ENCODE results near the gene ATG7. TPM values are rescaled to one million over a fixed set of nuclear protein-coding genes. Genes with fewer than 3 reads are reported as not detected.

Gene ATG7
- total RNA-seq, 1 experiment from 2014 or later, result 11.4 TPM

DNA sequence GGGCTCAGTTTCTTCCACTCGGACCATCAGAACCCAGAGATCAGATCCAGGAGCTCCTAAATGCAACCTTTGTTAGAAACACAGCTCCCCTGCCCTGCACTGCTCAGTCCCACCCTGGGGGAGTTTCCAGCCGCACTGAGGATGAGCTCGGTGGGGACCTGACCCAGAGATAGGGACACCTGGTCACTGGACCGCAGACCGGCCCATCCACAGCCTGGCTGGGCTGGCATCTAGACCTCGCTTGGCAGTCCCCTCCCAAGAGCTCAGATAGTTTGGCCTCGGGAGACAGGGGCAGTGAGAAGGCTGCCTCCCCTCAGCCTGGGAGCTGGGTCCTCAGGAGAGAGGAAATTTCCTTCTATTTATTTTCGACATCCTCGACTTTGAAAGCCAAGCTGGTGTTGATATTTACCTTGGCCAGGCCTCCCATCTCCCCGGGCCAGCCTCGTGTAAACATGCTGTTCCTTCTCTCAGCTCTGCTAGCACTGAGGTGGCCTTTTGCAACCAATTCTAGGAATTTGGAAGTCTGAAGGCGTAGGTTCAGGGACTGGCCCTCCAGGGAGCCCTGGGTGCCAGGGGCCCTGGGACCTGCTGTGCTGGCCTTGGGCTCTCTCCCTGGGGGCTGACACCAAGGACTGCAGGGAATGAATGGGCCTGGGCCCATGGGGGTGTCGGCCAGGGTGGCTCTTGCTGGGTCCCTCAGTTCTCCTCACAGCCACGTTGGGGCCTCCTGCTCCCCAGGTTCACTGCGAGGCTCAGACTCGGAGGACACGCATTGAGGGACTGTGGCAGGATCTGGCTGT, 281.4 kb downstream of the ATG7 start:
- DNase-seq (ENCODE audit: low spot score), result no peak

DNA sequence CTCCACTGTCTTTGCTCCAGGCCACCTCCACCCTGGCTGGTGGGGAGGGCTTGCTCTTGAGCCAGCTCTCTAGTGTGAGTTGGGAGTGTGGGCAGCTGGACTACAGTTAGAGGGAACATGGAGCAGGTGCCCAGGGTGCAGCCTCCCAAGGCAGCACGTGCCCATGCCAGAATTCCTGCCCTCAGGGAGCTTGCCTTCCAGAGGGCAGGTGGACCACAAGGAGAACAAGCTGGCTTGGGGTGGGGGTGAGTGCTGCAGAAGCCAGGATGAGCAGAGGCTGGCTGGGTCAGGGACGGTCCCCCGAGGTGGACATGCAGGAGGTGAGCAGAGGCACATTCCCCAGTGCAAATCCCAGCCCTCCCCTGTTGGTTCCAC, 282.0 kb downstream of the ATG7 start:
- DNase-seq (ENCODE audit: low spot score), result no peak

DNA sequence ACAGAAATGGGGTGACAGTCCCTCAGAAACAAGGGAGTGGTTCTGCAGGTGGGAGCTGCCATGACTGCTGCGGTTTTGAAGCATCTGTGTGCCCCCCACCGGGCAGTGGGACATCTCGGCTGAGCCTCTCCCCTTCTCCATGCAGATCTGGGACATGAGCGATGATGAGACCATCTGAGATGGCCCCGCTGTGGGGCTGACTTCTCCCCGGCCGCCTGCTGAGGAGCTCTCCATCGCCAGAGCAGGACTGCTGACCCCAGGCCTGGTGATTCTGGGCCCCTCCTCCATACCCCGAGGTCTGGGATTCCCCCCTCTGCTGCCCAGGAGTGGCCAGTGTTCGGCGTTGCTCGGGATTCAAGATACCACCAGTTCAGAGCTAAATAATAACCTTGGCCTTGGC, 282.5 kb downstream of the ATG7 start:
- no peak for DNase-seq (ENCODE audit: low spot score)

- no peak for DNase-seq (ENCODE audit: low spot score)
Observed at GRCh38 chr3:11555211-11555782, 283.1 kb downstream of the ATG7 start.

- DNase-seq (ENCODE audit: low spot score), result no peak
Observed at GRCh38 chr3:11555881-11556633, 283.9 kb downstream of the ATG7 start.

DNA sequence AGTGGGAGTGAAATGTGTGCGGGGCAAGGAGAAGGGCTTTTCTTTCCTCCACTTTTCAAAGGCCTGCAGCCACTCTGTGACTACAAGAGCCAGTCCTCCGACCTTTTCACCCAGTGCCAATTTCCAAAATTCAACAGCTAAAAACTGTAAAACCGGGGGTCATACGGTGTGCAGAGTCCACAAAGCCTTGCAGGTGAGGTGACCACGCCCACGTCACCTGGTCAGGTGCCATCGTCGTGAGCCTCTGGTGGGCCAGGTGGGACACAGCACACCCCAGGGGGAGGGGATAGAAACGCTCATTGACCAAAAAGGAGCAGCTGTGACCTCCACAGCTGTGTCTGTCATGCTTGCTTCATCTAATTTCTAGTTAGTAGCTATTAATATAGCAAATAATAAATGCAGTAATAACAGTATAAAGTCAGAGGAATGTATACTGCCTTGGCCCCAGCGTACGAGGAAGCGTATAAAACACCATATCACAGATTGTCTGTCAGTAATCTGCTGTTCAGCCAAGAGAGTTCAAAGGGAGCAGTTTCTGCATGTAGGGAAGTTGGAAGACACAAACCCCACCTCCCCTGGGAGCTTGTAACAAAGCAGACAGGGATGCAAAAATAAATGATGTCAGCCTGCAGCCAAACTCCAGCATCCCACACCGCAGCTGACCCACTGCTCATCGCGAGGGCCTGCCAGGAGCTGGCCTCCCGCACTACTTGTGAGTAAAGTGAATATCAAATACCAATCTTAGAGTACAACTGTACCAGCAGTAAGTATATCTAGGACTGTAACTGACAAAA, 284.9 kb downstream of the ATG7 start:
- no peak for DNase-seq (ENCODE audit: low spot score)

- no peak for DNase-seq (ENCODE audit: low spot score)
Observed at GRCh38 chr3:11558002-11558401, 285.8 kb downstream of the ATG7 start.

DNA sequence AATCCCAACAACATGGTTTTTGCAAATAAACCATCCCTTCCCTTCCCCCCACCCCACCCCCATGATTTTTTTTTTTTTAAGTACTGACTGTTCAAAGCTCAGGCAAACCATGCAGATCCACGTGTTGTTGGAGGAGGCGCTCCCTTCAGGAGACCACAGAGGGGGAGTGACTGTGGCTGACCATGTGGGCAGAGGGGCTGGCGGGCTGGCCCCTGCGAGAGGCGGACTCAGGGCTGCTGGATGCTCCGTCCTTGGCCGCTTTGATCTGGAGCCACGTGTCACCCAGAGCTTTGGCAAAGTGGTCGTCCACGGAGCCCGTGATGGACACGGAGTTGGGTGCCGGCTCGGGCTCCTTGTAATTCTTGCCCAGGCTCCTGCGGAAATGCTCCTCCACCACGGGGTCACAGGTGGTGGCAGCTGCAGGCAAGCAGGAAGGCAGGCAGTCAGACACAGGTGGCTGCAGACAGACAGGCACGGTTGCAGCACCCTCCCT, 286.3 kb downstream of the ATG7 start:
- DNase-seq (ENCODE audit: low spot score), result no peak

DNA sequence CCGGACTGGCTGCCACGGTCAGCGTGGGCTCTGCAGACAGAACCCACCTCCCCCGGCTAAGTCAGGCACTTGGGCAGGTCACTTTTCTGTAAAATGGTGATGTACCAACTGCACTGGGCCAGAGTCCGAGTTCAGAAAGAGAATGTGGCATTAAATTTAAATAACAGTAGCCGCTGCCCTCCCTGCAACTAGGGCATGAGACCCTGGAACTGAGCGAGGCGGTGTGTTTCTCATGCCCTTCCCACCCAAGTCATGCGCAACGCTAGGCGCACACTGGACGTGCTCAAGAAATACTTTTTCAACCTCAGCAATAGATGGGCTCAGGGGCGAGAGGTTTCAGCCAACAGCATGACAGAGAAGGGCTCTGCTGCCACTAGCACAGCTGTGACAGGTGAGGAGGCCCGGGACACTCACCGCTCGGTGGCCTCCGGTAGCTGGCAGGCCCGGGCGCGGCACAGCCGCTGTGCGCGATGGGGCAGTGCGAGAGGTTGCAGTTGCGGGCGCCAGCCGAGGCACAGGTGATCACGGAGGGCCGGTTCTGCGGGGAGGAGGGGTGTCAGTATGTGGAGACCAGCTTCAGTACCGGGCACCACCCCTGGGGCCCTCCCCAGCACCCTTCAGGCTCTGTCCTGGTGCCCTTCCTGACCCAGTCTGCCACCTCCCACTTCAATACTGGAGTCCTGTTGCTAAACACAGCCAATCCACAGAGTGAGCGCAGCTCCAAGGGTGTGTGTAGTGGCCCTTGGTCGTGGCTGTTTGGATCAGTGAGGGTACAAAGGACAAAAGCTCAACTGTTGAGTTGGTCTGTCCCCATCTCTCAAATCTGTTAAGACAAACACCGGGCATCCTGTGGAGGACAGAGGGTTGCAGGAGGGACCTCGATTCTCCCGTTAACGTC, 287.0 kb downstream of the ATG7 start:
- DNase-seq (ENCODE audit: low spot score), result no peak

DNA sequence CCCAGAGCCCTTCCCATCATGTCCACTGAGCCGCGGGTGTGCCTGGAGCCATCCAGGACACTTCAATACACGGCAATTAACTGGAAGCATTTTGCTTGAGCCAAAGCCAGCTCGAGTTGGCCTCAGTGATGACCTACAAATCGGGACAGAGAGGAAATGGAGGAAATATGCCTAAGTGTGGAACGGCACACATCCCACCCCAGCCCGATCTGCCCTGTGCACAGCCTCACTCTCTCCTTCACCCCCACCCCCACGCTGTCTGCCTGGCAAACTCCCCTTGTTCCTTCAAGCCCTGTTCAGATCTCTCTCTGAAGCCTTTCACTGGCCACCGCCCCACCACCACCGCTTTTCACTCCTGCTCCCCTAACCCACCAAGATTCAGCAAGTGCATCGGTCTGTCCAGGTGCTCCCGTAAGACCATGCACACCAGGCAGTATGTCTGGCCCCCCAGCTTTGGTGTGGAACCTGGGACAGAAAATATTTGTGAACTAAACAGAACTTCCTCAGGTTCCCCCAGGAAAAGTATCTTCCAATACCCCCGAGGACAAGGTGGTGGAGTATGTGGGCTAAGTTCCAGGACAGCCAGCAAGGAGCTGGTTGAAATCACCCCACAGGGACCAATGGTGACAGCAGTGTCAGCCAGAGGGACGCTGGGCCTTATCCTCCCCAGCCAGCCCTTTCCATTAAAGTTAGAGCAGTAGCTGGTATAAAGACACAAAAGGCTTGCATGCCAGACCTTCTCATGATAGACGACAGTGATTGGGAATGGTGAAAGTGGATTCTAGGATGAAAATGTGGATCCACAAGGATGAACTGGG, 287.8 kb downstream of the ATG7 start:
- DNase-seq (ENCODE audit: low spot score), result no peak

DNA sequence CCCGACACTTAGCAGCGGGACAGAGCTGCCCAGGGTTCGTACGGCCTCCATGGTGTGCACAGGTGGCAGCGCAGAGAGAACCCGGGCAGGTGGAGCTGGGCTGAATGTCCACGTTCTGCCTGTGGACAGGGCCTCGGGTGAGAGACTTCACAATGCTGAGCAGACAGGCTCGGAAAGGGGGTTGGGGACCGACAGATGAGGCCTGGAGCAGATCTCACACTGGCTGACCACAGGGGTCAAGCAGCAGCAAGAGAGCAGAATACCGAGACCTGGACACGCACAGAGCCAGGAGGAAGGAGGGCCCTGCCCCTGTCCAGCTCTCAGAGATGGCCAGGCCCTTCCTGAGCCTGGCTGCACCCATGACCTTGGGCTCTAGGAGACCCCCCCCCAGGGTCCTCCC, 288.5 kb downstream of the ATG7 start:
- no peak for DNase-seq (ENCODE audit: low spot score)

DNA sequence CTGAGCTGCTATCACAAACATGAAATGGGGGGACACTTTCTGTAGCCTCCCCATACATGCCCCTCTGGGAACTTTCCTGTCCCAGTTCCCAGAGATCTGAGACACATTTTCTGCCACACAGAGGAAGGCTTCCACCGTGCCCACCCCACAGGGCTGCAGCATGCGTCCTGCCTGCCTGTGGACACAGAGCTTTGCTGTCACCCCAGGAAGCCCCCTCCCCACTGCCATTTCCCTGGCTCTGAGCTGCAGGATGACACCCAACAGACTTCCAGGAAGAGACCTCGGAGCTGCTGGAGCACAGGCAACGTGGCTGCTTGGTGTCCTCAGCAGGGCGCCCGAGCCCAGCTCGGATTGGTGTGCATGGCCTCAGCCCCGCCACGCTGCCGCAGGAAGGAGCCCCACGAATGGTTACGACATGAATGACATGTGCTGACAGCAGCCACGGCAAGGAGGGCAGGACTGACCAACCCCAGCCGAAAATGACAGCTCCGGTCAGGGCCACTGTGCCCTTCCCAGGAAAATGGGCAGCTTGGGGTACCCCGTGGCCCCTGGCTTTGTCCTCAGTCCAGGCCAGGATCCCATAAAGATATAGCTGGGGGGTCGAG, 290.2 kb downstream of the ATG7 start:
- no peak for DNase-seq (ENCODE audit: low spot score)

DNA sequence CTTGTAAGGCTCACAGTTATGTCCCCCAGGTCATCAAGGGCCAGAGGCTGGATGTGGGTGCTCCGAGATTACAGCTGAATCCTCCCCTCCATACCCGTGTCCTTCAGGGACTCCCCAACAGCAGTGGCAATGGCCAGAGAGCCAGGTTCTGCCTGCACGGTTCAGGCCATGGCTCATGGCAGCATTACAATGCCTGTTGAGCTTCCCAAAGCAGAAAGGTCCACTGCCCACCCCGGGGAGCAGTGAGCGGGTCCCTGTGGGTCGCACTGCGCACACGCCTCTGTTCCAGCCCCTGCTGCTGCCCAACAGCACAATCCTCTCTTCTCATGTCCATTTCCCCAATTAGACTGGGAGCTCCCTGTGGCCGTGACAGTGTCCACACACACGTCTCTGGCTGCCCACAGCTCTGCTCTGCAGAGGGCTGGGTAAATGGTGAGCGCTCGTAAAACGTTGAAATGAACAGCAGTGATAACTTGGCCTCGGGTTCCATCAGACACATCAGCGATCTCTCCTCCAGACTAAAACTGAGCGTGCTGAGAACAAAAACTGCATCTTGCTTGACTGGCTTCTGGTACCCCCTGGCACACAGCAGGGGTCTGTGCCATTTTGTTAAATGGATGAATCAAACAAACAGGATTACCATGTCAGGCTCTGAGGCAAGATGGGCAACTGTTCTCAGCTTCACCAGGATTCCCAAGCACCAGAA, 291.1 kb downstream of the ATG7 start:
- DNase-seq (ENCODE audit: low spot score), result no peak

DNA sequence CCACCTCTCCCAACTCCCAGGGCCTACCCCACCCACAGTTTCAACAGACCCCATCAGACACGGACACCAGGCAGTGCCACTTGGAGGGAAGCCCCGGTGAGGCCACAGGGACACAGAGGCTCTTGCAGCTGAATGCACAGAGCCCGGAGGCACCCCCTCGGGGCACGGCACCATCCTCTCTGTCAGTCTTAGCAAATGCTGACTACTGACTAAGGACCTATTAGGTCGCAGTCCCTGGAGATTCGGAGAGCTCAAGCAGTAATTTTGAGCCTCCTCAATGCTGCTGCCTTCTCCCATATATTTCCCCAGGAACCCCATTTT, 291.6 kb downstream of the ATG7 start:
- DNase-seq (ENCODE audit: low spot score), result no peak

DNA sequence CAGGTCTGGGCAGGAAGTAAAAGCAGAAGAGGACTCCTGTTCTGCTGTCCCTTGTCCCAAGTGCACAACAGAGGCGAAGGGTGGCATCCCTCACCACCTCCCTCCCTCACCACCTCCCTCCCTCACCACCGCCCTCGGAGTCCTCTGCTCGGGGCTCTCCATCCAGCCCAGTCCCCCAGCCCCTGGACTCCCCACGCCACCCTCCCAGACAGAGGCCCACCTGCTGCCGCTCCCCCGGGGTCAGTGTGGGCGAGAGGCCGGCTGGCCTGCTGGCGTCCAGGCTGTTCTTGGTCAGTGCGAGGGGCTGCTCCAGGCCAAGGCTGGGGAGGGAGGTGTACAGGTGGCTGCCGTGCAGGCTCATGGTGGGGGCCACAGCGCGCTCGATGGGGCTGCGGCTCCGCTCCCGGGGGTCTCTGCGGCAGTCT, 292.4 kb downstream of the ATG7 start:
- no peak for DNase-seq (ENCODE audit: low spot score)

DNA sequence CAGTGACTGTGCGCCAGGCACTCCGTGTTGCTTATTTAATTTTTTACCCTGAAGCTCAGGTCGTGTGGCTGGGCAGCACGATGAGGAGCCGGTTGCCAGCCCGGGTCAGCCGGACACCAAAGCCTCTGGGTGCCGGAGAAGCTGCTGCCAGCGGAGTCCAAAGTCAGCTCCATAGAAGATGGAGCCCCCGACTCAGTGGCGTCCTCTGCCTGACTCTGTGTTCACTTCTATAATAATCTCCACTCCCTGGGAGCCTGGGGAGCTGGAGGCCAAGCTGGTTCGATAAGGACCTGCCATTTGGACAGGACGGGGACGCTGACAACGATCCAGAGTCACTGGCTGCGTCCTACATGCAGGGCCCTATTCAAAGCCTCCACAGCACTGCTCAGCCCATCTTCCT, 292.9 kb downstream of the ATG7 start:
- no peak for DNase-seq (ENCODE audit: low spot score)

DNA sequence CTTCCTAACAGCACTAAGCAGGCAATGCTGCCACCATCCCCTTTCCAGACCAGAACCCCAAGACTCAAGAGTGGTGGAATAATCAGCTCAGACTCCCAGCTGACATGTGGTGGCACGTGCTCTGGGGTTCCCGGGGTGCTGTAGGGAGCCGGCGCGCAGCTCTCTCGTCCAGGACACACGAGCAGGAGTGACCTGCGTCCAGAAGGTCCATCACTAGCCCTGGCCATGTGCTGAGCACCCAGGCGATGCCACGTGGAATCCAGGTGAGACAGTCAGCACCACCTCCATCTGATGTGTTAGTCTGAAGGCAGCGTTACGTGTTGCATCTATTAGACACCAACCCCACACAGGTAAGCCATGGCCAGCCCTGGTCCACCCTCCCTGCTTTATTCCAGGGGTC, 293.3 kb downstream of the ATG7 start:
- no peak for DNase-seq (ENCODE audit: low spot score)

- DNase-seq (ENCODE audit: low spot score), result no peak
Observed at GRCh38 chr3:11565932-11566331, 293.7 kb downstream of the ATG7 start.

- no peak for DNase-seq (ENCODE audit: low spot score)
Observed at GRCh38 chr3:11566478-11566877, 294.3 kb downstream of the ATG7 start.
